Activated T-helper 9 cell treated with anti-CD3 and anti-CD28 coated beads, Interleukin-2, amount 50 U/mL, for 16 hours (primary cell): ENCODE data around the gene VPS37D.
"Not testable (repeated sequence)": the region's sequence is repeated elsewhere in the genome, so short reads cannot be mapped to it uniquely, and the experiment has no call there.

Experiments used
- DNase-seq: peaks from one replicate; pipeline ENCODE4 v3.0.0-alpha.2; 2020; ENCODE audit warnings: low read depth

Gene VPS37D

DNA sequence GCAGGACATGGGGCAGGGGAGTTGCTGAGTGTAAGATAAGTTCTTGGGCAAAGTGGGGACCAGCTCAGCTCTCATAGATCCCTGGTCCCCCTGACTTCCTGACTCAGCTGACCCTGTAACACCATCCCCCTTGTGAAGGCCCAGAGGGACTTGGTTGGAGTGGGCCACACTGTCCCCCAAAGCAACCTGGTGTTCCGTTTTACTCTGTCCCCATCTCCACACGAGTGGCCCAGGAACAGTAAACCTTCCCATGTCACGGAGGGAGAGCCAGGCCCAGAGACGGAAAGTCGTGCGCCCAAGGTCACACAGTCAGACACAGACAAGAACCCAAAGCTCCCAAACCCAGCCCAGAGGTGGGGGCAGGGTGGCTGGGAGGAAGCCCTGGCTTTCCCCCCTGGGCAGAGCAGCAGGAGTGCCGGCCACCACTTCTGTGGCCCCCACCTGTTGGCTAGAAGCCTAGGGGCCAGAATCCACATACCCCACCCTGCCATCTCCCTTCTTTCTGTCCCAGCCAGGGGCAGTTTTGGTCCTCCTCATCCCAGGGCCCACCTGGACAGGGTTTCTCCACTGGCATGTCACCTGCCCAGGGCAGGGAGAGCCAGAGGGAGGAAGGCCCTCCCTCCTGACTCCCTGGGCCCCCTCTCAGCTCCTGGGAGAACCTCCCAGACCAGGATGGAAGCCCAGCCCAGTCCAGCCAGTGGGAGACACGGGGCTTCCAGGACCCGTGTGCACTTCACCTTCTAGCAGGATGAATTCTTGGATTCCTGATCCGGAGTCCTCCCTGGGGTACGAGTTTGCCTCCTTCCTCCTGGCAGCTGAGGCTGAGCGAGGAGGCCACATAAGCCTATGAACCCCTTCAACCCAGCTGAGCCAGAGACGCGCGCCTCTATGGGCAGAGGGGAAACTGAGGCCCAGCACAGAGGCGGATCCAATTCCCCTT lies 20.6 kb upstream of the VPS37D start:
- no peak for DNase-seq

- peak; percentile 15 for DNase-seq
Observed at GRCh38 chr7:73647725-73648592, 19.7 kb upstream of the VPS37D start.

DNA sequence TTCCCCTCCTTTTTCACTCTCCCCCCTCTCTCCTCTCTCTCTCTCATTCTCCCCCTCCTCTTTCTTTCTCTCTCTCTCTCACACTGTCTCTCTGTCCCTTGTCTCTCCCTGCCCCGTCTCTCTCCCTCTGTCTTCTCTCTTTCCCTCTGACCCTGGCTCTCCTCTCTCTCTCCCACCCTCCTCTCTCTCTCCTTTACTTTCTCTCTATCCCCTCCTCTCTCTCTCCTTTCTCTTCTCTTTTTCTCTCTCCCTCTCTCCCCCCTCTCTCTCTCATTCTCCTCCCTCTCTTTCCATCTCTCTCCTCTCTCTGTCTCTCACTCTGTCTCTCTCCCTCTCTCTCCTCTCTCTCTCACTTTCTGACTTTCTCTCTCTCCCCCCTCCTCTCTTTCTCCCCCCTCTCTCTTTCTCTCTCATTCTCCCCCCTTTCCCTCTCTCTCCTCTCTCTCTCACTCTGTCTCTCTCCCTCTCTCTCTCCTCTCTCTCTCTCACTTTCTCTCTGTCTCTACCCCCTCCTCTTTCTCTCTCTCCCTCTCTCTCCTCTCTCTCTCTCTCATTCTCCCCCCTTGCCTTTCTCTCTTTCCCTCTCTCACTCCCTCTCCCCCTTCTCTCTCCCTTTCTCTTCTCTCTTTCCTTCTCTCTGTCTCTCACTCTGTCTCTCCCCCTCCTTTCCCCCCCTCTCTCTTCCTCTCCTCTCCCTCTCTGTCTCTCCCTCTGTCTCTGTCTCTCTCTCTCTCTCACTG lies 18.9 kb upstream of the VPS37D start:
- no peak for DNase-seq

- DNase-seq: no peak
Observed at GRCh38 chr7:73649576-73649975, 18.1 kb upstream of the VPS37D start.

- DNase-seq: no peak
Observed at GRCh38 chr7:73650524-73650923, 17.1 kb upstream of the VPS37D start.

GRCh38 chr7:73652541-73652949 lies 15.1 kb upstream of the VPS37D start:
- DNase-seq: no peak

DNA sequence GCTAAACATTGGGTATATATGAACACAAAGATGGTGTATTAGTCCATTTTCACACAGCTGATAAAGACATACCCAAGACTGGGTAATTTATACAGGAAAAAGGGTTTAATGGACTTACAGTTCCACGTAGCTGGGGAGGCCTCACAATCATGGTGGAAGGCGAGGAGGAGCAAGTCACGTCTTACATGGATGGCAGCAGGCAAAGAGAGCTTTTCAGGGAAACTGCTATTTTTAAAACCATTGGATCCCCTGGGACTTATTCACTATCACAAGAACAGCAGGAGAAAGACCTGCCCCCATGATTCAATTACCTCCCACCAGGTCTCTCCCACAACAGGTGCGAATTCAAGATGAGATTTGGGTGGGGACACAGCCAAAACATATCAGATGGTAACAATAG lies 12.3 kb upstream of the VPS37D start:
- not testable (repeated sequence) for DNase-seq

DNA sequence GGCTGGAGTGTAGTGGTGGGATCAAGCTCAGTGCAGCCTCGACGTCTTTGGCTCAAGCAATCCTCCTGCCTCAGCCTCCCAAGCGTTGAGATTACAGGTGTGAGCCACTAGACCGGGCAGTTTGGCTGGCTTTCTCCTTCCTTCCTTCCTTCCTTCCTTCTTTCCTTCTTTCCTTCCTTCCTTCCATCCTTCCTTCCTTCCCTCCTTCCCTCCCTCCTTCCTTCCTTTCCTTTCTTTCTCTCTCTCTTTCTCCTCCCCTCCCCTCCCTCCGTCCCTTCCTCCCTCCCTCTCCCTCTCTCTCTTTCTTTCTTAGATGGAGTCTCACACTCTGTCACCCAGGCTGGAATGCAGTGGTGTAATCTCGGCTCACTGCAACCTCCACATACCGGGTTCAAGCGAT lies 7.6 kb upstream of the VPS37D start:
- DNase-seq: no peak

DNA sequence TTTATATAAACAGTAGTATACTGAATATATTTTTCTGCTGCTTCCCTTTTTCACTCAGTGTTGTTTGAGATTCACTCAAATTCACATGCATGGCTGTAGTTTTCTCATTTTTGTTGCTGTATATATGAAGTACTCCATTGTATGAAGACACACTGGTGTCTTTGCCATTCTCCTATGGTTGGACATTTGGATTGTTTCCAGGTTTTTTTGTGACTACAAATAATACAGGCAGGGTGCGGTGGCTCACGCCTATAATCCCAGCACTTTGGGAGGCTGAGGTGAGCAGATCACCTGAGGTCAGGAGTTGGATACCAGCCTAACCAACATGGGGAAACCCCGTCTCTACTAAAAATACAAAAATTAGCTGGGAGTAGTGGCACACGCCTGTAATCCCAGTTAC lies 7.0 kb upstream of the VPS37D start:
- DNase-seq: not testable (repeated sequence)

- DNase-seq: no peak
Observed at GRCh38 chr7:73663033-73663432, 4.6 kb upstream of the VPS37D start.

DNA sequence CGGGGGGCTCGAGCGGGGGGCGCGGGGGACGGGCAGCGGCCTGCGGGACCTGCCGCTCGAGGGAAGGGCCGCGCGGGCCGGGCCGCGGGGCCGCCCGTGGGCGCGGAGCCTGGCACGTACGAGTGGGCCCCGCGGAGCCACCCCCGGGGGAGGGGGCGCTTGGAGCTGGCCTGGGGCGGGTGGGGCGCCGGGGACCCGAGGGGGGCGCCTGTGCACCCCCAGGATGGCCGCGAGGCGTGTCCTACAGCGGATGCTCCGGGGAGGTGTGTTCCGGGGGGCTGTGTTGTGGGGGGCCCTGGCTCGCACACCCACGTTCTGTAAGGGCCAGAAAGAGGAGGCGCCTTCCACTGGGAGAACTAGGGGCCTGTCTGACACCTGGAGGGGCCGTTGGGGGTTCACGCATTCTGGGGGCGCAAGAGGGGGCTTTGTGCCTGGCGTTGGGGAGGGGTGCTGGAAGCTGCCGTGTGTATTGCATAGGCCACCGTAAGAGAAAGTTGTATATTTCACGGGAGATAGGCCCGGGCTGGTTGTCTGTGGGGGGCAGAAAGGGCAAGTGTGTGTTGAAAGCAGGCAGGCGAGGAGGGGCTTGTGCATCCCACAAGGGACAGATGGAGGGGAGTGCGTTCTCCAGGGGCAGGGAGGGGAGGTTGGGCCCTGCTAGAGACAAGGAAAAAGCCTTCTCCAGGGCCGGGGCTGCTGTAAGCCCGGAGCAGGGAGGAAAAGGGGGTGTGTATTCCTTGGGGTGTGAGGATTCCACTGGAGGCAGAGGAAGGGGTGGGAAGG lies 663 bp downstream of the VPS37D start:
- DNase-seq: no peak

- no peak for DNase-seq
Observed at GRCh38 chr7:73668886-73669230, 1.2 kb downstream of the VPS37D start.

- DNase-seq: no peak
Observed at GRCh38 chr7:73669288-73669701, 1.7 kb downstream of the VPS37D start.

DNA sequence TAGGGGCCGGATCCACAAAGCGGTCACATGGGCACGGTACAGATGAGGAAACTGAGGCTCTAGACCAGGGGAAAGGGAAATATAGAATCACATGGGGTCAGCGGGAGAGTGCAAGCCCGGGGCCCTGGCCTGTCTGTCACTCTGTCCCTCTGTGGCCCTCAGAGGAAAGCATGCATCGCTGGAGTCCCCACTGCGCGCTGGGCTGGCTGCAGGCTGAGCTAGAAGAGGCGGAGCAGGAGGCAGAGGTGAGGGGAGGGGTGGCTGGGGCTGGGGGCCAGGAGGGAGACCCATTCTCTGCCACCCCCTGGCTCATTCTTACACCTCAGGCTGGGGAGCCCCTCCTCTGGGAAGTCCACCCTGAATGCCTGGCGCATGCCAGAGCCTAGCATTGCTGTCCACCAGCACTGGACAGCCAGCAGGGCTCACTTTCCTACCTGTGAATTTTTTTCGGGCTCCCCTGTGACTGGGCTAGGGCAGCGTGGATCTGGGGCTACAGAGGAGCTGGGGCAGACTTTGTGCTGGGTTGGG lies 2.3 kb downstream of the VPS37D start:
- DNase-seq: no peak

DNA sequence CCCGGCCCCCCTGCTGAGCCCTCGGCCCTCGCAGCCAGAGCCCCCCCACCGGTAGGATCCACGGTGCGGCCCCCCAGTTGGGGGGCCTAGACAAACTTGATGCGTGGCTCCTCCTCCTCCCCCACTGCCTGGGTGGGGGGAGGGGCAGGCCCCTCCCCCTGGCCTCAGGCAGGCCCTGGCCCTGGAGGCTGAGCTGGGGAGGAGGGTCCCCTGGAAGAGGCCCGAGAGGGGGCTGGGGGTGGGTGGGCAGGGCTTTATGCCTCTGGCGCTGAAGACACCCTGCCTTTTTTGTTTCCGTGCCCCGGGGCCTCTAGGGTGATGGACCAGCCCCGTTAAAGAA lies 3.7 kb downstream of the VPS37D start:
- DNase-seq: no peak

GRCh38 chr7:73671857-73672445 lies 4.3 kb downstream of the VPS37D start:
- no peak for DNase-seq

GRCh38 chr7:73674468-73675124 lies 7.0 kb downstream of the VPS37D start:
- DNase-seq: no peak

DNA sequence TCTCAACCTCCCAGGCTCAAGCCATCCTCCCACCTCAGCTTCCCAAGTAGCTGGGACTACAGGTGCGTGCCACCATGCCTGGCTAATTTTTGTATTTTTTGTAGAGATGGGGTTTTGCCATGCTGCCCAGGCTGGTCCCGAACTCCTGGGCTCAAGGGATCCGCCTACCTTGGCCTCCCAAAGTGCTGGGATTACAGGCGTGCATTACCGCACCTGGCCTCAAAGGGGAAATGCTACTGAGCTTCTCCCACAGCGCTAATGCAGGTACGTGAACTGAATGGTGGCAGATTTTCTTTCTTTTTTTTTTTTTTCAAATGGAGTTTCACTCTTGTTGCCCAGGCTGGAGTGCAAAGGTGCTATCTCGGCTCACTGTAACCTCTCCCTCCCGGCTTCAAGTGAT lies 8.4 kb downstream of the VPS37D start:
- not testable (repeated sequence) for DNase-seq

DNA sequence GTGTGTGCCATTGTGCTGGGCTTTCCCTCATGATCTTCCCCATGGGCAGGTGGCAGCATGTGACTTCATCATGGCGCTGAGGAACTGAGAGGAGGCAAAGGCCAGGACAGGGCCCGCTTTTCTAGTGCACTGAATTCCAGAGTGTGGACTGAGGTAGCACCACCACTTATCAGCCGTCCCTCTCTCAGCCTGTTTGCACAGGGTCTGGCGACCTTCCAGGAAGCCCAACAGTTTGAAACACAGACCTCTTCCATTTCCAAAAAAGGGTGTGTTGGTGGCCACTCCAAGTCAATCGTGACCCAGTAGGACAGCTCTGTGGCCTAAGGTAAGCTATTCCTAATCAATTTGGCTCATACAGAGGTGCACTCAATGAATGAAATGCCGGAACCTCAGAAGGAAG lies 11.2 kb downstream of the VPS37D start:
- DNase-seq: no peak

DNA sequence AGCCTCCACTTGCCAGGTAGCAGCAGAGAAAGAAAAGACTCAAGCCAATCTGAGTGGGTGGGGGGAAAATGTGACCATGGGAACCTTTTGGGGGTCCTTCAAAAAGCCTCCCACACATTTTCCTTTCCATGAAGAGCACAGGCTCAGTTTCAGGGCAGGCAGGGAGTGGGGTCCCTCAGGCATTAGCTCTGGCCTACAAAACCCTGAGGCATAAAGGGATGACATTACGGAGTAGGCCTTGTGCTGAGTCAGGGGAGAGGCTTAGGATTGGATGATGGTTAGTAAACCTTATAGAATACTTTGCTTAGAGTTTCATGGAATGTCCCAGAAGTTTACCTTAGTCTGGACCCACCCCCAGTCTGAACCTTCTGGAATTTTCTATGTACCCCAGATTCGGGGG lies 12.1 kb downstream of the VPS37D start:
- DNase-seq: no peak

GRCh38 chr7:73680501-73680900 lies 12.9 kb downstream of the VPS37D start:
- DNase-seq: no peak
